NK-92 (cell line): Measurements from ENCODE around the gene GLIS1.
"Not testable (repeated sequence)": the region's sequence is repeated elsewhere in the genome, so short reads cannot be mapped to it uniquely, and the experiment has no call there.

Experiments
- DNase-seq: peaks from one replicate; lab custom pipeline; 2025; ENCODE audit not compliant: unreplicated experiment; lab: John Stamatoyannopoulos, UW

GLIS1 gene

DNA sequence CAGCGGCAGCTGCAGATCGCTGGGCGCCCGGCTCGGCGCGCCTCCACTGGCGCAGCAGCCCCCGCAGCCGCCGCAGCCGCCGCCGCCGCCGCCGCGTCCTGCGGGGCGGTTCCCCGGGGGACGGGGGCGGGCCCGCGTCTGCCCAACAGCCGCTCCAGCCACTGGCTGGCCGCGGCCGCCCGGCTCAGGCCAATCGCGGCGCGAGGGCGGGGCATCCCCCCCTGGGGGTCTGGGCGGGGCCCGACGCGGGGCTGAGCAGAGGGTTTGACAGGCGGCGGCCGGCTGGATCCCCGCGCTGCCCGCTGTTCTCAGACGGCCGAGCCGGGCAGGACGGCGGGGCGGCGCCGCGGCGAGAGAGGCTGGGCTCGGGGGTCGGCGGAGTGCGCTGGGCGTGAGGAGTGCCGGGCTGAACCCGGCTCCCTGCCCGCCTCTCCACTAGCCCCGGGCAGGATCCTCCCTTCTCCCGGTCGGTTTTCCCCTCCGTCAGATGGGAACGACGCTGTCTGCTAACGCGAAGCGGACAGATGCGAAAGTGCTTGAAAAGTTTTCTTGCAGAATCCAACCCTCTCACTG lies at the start of gene GLIS1:
Gene GLIS1 (minus strand): TSS at position 56 of the 573 bp plus-strand sequence. CDS start 1,100 bp downstream, outside the sequence.
- DNase-seq: no peak

GRCh38 chr1:53787655-53788054 lies 48.7 kb upstream of the GLIS1 start:
- DNase-seq: no peak

DNA sequence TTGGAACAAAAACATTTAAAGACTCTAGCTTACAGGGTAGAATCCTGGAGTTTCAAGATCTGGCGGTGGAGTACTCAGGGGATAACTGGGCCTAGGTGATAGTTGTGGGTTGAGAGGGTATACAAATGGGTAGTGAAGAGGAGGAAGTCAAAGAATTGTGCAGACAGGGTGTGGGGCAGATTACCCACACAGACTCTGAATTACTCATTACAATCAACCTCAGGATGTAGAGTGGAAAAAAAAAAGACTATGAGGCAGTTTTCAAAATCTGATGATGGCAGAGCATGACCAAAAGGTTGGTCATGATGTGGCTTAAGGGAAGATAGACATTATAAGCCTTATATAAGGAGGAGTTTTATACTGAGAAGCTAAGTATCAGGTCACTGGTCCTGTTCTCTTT lies 44.1 kb upstream of the GLIS1 start:
- no peak for DNase-seq

DNA sequence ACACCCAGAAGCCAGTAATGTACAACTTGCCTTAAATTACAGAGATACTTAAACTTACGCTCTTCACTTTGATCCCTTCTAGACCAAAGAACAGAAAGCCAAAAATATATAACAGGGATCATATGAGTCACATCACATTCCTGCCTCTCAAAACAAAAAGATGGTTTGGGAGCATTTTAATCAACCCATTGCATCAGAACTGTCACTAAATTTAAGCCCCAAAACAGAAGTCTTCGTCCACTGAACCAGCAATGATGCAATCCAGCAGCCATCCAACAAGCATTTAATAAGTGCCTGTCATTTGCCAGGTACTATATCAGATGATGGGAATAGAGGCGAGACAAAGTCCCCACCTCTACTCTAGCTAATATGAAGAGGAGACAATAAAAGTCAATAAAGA lies 42.7 kb upstream of the GLIS1 start:
- DNase-seq: no peak

DNA sequence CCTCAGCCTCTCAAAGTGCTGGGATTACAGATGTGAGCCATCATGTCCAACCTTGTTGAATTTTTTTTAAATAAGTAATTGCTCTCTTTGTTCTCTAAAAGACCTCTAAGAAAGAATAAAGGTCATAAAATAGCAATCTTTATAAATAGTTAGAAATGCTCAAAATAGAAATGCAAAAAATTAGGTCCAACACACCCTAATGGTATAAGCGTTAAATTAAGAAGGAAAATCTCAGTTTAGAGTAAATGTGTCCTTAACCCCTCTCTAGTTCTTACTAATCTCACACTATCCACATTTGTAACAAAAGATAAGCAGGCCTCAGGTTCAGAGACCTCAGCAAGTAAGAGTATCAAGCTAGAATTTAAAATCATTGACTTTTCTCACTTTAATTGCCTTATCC lies 38.3 kb upstream of the GLIS1 start:
- DNase-seq: no peak

GRCh38 chr1:53771648-53772047 lies 32.7 kb upstream of the GLIS1 start:
- no peak for DNase-seq

GRCh38 chr1:53769780-53770179 lies 30.8 kb upstream of the GLIS1 start:
- DNase-seq: no peak

DNA sequence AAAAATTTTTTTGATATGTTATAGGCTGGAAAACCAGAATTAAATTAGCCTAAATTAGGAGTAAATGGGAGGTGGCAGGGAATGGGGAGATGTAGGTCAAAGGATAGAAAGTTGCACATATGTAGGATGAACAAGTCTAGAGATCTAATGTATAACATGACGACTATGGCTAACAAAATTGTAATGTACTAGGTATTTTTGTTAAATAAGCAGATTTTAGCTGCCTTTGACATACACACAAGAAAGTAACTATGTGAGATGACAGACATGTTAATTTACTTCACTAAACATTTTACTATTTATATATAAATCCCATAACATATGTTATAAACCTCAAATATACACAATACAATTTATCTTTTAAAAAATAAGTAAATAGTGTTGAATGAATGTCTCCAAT lies 30.2 kb upstream of the GLIS1 start:
- no peak for DNase-seq

- DNase-seq: no peak
Measured at GRCh38 chr1:53766831-53767405, 28.0 kb upstream of the GLIS1 start.

DNA sequence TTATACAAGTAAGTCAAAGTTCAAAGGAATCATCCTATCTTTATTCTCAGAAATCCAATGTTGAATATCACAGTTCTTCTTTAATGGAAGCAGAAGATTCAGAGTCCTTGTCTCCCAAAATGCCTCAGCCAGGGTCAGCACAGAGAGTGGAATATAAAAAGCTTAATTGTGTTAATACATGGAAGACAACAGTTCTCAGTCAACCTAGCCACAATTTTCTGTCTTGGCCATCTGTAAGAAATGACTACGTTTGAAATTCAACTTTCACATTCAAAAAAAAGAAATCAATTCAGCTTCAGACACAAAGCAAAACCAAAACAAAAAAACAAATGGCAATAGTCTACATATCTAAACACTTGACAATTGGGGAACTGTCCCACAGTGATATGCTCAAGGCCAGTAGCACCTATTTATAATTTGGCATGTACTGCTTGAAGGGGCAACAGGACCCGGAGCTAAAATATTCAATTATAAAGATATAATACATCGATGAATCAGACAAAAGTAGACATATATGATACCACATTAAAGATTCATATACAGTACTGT lies 27.3 kb upstream of the GLIS1 start:
- DNase-seq: no peak

GRCh38 chr1:53765657-53766056 lies 26.7 kb upstream of the GLIS1 start:
- DNase-seq: no peak

DNA sequence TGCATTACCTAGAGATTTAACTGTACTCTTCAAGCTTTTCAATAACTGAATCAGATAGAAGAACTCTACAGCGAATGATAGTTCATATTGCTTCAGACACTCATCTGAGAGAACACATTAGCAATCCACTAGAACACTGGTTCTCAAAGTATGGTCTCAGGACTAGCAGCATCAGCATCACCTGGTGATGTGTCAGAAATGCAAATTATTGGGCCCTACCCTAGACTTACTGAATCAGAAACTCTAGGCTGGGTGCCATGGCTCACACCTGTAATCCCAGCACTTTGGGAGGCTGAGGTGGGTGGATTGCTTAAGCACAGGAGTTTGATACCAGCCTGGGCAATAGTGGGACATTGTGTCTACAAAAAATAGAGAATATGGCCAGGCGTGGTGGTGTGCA lies 24.9 kb upstream of the GLIS1 start:
- no peak for DNase-seq

DNA sequence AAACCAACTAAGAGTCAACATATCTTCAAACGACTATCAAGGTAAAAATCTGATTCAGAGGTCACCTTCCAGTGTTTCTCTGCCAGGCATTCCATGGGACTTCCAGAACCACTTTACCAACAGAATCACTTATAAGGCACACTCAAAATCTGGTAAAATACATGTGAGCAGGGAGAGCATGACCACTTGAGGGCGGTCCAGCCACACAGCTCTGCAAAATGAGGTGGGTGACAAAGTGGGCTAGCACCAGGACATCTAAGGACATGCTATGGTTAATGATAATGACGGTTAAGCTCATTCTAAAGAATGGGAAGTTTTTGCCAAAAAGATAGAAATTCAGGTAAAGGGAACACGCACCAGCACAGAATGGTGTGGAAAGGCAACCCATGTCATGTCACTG lies 24.5 kb upstream of the GLIS1 start:
- no peak for DNase-seq

DNA sequence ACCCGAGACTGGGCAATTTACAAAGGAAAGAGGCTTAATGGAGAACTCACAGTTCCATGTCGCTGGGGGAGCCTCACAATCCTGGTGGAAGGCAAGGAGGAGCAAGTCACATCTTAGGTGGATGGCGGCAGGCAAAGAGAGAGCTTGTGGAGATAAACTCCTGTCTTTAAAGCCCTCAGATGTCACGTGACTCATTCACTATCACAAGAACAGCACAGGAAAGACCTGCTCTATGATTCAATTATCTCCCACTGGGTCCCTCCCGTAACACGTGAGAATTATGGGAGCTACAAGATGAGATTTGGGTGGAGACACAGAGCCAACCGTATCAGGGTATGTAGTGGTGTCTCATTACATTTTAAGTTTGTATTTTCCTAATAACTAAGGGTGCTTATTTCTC lies 21.5 kb upstream of the GLIS1 start:
- not testable (repeated sequence) for DNase-seq

DNA sequence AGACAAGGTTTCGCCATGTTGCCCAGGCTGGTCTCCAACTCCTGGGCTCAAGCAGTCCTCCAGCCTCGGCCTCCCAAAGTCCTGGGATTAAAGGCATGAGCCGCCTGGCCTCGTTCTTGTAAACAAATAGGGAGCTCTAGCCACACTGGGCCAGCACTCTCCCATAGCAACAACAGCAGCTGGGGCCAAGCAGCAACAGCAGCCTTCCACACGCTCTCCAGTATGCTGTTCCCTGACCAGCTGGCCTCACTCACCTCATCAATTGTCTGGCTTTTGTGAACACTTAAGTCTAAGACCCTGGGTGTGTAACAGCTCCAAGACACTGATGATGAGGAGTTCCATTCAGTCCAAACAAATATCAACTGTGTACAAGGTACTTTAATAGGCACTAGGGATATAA lies 16.9 kb upstream of the GLIS1 start:
- DNase-seq: no peak

DNA sequence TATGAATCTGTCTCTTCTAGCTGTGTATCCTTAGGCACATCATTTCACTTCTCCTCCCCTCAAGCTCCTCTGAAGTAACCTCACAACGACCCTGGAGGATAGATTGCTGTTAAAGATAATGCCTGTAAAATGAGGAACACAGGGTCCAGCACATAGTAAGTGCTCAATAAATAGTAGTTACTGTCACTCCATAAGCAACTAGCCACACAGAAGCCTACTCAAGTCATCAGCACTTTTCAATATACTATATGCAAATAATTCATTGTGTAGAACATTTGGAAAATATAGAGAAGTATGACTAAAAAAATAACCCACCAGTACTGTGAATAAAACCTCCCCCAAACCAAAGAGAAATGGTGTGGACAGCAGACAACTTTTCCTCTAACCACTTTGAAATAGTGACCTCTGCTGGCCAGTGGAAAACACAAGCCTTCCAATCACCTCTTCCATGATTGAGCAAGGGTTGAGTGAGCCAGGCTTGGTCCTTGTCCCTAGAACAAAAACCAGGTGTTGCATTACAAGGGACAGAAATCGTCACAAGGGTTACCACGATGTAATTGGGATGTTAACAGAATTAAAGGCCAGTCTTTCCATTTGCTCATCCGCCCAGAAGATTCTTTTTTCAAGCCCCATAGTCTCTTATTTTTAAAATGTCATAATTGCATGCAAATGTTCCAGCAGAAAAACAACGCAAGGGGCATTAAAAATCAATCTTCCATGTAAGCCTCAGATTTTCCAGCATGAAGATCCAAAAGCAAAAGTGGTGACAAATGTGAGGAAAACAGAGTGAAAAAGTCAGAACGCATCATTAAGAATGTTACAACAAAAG lies 15.7 kb upstream of the GLIS1 start:
- no peak for DNase-seq

- DNase-seq: no peak
Measured at GRCh38 chr1:53752281-53752680, 13.3 kb upstream of the GLIS1 start.

DNA sequence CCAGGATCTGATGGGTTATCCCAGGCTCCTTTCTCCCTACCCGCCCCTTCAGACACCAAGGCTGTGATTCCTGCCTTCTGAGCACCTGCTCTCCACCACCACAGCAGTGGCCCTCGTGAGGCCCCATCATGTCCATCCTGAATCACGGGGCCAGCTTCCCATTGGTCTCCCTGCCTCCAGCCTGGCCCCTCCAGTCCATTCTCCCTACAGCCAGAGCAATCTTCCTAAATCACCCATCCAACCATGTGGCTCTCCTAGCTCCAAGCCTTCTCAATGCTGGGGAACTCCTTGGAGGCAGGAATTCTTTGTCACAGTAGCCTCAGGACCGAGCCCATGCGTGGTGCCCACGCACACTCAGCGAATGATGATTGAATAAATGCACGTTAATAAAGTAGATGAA lies 8.9 kb upstream of the GLIS1 start:
- no peak for DNase-seq

DNA sequence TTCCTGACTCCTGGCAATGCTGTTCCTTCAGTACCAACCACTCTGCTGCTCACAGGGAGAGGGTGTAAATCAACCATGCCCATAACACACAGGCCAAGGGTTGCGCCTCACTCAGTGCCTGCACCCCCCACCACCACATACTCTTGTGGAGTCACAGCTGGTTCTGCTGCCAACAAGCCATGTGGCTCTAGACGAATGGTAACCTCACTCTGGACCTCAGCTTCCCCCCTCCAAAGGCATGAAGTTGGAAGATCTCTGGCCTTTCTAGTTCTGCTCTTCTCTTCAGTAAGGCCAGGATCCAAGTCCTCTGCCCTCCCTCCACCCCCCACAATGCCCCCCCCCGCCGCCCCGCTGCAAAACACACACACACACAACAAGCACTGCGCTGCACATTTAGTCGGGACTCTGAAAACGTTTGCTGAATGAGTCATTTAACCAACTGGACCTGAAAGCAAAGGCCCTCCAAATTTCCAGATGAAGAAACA lies 1.7 kb upstream of the GLIS1 start:
- DNase-seq: no peak

DNA sequence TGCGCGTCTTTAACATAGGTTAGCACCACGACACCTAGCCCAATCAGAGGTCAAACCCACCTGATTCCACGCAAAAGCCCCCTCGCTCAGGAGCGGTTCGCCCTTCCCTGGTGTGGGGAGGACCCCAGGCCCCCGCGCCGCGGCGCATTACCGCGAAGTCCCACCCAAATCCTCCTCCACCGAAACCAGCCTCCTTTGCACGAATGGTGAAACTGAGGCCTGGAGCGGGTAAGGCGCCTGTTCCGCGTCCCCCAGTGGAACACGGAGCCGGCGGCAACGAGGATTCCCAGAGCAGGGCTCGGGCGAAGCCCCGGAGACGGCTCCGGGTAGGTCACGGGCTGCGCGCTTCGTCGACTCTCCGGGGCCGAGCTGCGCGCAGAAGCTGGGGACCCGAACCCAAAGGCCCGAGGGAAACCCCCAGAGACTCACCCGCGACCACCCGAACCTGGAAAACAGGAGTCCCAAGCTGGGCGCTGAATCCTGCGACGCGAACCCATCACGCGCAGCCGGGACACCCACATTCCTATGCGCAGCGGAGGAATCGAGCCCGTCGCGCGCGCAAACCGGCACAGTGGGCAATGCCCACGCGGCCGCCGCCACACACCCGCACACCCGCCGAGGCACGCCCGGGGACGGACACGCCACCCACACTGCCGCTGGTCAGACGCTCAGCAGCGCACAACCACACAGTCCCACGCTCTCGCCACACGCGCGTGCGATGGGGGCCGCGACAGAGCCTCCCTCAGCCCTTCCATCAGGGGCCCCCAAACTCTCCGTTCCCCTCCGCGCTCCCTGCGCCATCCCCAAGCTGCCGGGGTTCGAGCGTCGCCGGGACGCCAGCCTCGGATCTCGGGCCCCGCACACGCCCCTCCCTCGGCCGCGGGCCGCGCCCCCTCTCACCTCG lies 507 bp downstream of the GLIS1 start:
- DNase-seq: no peak

DNA sequence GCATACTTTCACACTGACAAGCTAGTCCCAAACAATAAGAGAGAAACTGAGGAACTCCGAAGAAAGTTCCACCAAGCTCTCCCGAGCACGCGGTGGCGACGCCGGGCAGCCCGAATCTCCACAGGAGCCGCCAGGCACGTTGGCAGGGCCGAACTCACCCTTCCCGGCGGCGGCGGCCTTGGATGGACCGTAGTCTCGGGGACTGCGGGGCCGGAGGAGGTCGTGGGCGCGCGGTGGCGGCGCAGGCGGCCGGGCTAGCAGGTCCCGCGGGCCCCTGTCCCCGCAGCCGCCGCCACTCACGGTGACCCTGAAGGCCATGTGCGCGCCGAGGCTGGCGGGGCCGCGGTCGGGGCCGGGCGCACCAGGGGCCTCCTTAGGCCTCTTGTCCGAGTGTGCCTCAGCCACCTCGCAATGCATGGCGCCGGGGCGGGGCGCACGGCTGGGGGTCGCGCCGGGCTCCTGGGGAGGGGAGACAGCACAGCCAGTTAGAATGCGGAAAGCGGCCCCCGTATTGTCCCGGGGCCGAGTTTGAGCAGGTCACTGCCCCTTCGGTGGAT lies 1.2 kb downstream of the GLIS1 start:
- DNase-seq: no peak
